Fibroblast of the conjunctiva (primary cell): ENCODE data around the gene DOCK3.
"Not testable (repeated sequence)": the region's sequence is repeated elsewhere in the genome, so short reads cannot be mapped to it uniquely, and the experiment has no call there.

Source experiments
- DNase-seq: peaks from one replicate; pipeline ENCODE4 v3.0.0-alpha.2; 2010; ENCODE audit warnings: low read depth

The DOCK3 gene

DNA sequence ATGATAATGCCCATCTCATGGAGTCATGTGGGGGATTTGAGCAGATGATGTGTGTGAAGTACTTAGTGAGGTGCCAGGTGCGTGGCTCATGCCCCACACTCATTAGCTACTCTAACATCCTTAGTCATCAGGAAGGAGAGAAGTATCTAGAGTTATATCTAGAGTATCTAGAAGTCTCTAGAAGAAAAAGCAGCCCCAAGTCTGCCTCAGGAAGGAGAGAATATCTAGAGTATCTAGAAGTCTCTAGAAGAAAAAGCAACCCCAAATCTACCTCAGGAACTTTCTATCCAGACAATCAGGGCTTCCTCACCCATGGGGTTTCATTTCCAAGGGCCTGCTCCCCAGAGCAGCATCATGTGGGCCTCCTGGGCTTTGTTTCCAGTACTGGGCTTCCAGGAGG lies 24.7 kb upstream of the DOCK3 start:
- DNase-seq = no peak

DNA sequence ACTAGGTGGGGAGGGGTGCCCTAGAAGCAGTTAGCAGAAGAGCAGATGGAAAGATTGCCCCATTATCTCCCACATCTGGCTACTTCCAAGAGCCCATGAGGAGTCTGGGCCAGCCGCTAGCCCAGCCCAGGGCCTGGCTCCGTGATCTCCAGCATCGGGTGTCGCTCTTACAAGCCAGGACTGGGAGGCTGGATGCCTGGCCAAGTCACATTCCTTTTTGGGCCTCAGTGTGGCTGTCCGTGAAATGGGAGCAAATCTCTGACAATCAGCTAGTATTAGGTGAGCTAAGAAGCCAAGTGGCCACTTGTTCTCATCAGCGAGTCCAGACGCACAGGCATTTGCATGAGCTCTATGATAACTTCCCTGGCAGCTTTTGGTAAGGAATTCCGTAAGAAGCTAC lies 23.3 kb upstream of the DOCK3 start:
- DNase-seq = no peak

DNA sequence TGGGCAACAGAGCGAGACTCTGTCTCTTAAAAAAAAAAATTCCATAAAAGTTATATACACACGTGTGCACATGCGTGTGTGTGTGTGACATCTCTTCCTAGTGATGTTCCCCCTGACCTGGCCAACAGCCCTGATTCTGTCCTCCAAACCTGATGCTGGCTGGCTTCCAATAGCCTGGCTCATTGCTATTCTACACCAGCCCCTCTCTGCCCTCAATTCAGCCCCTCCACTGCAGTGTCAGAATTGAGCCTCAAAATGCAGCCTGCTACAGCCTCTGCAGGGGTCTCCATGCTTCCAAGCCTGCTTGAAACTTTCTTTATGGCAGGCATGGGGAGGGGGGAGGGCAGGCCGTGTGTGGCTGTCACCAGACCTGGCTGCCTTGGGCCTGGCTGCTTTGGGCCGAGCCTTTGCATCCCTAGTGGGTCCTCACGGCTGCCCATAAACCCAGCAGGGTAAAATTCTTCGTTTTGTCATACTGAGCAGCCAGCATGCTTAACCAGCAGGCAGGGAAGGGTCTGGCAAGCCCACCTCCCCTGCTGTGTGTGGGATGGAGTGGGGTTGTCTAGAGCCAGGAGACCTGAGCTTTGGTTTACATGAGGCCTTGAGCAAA lies 22.7 kb upstream of the DOCK3 start:
- DNase-seq = no peak

DNA sequence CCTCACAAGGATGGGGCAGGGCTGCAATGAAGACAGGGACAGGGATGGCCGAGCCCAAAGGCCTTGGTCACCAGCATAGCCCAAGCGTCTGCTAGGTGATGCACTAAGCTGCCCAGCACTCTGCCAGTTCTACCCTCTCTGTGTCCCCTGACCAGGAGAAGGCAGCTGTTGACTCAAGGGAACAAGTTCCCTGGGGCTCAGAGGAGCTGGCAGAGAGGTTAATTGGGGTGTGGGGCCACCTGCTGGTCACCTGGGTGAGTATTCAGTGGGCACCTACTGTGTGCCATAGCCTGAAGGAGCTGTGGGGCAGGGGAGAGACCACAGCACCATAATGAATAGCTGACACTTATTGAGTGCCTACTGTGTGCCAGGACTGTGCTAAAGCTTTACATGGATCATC lies 22.0 kb upstream of the DOCK3 start:
- DNase-seq = no peak

DNA sequence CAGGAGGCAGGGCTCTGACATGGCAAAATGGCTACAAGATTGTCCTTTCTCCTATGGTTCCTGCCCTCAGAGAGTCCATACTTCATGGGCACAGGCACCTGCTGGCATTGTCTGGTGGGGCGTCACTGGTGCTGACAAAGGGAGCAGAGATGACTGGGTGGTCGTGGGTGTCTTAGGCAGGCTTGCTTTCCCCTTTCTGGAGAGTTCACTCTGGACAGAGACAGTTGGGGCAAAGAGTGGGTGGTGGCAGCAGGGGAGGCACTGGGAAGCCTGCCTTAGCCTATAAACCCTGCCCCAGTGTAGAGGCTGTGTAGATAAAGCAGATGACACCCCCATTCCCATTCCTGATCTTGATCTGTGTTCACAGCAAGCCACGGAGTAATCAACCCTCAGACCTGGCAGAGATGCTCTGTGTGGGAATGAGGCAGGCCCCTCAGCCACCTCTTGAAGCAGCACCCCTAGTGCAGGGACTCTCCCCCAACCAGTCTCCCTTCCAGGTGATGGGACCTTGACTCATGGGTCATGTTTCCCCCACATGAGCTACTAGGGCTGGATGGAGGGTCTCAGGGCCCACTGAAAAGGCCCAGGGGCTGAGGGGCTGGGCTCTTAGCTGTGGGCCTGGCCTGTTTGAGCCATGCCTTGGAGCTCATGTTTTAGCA lies 20.7 kb upstream of the DOCK3 start:
- no peak for DNase-seq

DNA sequence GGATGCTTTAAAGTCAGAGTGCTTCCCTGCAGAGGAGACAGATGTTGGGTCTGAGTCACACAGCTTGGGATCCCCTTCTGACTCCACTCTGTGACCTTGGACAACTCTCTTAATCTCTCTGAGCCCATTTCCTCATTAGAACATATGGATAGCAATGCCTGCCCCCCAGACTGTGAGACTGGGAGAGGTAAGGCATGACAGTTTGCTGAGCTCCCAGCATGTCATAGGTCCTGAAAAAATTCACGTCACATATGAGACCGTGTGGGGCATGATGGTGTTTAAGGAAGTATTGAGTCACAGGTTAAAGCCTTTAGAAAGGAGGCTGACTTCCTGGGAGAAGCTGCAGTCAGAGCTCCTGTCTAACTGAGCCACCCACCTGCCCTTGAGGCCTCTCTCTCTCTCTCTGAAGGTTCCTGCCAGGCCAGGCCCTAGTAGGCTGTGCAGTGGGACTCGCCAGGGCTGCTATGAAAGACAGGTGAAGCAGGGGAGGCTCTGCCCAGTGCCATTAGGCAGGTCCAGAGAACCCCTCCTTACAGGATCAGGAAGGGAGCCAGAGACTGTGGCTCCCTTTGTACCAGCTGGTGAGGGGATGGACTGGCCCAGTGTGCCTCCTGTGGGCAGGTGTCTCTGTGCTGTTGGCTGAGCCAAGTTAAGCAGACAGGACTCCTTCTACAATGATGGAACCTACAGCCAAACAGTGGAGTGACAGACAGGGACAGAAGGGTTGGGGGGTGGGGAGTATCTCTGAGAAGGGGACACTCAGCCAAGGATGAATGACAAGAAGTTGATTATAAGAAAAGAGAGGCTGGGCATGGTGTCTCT lies 19.5 kb upstream of the DOCK3 start:
- DNase-seq = no peak

DNA sequence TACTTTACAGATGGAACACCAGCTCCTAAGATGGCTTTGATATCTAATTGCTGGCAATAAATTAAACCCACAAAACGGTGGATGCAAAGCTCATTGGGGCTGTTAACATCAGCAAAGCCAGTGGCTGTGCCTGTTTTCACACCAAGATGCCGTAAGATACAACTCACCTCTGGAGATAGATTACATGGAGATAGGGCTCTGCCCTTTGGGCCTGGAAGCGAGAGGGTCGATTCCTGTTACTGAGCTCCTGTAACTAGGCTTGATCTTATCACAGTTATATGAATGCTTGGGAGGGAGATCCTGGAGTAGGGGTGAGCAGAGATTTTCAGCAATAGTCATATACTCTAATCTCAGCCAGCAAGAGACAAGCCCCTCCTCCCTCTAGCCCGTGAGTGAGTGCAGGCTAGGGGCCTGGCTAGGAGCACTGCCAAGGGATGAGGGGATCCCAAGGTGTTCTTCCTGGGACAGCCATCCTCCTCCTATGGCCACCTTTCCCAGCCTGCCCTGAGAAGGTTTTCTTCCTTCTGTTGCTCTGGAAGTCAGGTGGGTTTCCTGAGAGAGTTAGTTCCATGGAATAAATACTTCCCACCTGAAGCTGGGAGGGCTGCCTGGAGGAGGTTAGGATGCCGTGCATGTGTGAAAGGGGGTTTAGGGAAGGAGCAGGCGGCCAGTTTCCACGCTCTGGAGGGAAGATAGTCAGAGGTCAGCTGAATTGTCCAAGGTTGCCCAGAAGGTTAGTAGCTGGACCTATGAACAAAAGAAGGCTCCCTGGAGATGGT lies 18.1 kb upstream of the DOCK3 start:
- DNase-seq = no peak

DNA sequence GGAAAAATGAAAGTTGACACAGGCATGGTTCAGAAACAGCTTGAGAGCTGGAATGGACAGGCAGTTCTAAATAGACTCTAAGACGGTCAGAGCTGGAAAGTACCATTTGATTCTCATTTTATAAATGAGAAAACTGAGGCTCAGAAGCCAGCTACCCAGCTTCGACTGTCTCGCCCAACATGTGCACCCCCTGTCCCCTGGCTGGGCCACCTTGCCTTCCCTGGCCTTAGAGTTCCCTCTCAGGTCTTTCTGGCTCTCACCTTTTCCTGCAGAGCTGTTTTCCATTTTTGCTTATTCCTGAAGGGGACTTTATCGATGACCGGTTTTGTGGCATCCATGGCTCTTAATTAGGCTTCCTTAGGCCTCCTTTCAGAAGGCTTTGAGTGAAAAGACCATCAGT lies 17.3 kb upstream of the DOCK3 start:
- DNase-seq = no peak

DNA sequence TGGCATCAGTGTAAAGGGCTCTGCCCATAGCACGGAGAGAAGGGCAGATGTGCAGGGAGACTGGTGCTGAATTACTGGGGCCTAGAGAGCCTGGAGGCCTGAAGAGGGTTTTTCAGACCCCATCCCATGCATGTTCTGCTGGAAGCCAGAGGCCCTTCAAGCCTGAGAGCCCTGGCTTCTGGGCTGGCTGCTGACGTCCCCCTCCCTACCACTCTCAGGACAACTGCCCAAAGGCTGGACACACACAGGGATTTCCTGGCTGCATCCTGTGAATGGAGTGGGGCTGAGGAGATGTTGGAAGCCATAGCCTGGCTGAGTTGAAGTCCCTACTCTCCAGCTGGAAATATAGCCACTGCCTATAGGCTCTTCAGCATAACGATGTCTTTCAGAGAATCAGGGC lies 16.9 kb upstream of the DOCK3 start:
- DNase-seq = no peak

DNA sequence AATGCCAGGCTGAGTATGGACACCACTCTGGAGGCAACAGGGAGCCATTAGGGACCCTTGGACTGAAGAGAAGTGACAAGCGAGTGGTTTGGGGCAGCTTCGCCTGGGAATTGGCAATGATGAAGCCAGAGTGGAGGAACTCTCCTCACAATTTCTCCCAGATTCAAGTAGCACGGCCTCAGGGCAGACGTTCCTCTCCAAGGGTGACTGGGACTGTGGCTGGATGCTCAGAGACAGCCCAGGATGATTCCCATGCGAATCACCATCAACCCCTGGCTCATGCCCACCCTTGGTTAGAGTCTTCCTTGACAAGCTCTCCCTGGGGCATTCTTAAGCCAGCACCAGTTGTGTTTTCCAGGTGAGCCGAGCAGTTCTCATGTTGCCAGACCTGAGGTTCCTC lies 16.3 kb upstream of the DOCK3 start:
- DNase-seq = no peak

DNA sequence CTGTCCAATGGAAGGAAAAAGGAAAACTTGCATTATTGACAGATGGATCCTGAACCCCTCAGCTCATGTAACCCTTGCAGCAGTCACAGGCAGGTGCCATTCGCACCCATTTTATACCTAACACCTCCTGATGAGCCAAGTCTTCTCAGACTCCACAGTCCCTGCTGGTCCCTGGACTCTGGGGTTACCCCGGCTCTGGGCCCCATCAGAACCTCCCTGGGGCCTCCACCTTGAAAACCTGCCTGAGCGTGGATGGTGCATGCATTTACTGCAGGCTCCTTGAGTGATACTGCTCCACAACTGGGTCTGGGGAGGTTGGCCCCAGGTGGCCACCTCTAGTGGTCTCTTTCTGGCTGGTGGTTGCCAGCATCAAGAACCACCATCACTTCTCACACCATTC lies 15.9 kb upstream of the DOCK3 start:
- no peak for DNase-seq

DNA sequence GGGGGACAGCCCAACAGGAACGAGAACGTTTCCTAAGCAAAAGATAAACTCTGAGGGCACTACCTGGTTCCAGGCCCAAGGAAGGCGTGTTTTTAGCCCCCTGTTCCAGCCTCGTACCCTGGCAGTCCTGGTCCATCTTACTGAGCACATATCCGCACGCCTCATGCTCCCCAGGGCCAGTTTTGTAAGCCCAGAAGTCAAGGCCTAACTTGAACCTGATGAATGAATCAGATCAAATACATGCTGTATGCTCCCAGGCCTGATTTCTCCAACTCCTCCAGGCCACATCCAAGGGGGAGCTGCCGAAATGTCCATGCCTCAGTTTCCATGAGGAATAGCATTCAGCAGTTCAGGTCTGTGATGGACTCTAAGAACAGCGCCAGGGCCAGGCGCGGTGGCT lies 14.3 kb upstream of the DOCK3 start:
- no peak for DNase-seq

DNA sequence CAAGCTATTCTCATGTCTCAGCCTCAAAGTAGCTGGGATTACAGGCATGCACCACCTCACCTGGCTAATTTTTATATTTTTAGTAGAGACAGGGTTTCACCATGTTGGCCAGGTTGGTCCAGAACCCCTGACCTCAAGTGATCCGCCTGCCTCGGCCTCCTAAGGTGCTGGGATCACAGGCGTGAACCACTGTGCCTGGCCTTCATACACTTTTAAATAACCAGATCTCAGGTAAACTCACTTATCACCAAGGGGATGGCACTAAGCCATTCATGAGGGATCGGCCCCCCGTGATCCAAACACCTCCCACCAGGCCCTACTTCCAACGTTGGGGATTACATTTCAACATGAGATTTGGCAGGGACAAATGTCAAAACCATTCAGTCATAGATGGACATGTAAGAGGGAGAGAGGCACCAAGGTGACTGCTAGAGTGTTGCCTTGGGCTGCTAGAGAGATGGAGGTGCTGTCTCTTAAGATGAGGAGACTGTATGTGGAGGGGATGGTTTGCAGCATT lies 13.3 kb upstream of the DOCK3 start:
- DNase-seq = no peak

DNA sequence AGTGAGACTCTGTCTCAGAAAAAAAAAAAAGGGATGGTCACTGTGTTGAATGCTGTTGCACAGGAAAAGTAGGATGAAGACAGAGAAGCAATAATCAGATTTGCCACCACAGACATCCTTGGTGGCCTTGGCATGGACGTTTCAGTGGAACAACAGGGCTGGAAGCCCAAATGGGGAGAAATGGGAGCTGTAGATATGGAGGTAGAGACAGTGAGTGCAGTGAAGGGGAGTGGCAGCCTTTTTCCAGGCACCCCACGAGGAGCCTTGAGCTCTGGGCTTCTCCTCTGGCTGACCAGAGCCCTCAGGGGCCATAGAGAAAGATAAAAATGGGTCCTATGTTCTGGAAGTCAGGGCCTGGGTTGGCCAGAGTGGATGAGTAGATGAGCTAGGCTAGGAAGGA lies 12.3 kb upstream of the DOCK3 start:
- DNase-seq = no peak

DNA sequence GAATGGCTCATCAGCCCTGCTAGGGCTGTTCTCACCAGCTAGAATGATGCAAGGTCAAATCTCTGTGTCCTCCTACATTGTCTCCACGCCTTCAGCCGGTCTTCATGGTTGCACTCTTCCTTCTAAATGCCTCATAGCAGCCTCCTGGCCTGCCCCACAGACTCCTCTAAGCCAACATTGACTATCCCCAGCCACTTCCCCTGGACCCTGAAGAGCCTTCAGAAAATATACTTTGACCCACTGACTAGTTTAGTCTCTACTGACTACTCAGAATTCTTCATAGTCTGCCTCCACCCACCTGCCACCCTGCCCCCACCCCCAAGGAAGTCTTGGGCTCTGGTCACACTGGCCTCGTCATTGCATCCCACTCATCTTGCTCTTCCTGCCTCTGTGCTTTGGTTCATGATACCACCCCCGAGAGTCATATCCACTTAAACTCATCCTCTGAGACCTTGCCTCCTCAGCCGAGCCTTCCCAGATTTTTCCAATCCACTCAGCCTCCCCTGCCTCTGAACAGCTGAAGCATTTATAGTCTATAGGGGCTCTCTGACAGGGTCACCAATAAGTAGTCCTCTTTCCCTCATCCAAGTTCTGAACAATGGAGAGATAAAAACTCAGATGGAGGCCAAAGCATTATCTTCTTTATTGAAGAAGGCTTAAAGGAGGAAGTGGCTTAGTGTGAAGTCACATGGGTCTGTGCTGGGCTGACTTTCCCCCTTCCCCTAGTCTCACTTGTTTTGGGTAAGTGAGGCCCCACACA lies 9.5 kb upstream of the DOCK3 start:
- no peak for DNase-seq

DNA sequence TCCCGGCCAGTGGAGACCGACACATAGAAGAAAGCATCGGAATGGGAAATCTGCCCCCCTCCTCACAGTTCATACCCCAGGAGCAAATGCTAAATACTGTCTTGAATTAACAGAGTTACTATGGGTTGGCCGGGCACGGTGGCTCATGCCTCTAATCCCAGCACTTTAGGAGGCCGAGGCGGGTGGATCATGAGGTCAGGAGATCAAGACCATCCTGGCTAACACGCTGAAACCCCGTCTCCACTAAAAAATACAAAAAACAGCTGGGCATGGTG lies 8.9 kb upstream of the DOCK3 start:
- not testable (repeated sequence) for DNase-seq

DNA sequence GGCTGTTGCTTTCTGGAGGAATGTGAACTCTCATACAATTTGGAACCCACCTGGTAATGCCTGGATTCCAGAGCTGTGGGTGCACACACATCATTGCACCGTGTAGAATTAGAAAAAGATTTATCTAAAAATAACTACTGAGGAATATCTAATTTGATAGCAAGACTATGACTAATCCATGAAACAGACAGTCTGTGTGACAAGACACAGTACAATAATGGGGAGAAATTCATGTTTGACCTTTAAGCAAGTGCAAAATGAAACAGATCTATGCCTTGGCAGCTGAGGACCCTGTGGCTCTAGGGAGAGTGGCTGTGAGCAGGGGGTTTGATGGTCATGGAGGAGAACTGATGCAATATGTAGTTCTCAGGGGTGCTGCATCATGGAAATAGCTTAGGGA lies 7.9 kb upstream of the DOCK3 start:
- DNase-seq = no peak

DNA sequence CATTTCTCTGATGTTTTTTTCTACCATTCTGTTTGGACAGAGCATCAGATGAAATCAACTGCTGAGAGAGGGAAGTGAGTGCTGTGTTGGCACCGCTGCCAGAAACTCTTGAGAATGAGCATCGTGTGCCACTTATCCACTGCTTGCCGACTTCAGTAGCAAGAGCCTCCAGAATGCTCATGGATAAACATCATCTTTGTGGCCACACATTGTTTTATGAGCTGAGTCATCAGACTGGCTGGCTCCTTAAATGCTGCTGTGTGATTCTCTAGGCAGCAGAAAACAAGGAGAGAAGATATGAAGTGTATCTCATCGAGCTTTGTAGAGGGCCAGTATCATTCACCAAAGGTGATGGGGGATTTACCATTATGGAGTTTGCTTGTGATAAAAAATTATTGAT lies 3.4 kb upstream of the DOCK3 start:
- no peak for DNase-seq

DNA sequence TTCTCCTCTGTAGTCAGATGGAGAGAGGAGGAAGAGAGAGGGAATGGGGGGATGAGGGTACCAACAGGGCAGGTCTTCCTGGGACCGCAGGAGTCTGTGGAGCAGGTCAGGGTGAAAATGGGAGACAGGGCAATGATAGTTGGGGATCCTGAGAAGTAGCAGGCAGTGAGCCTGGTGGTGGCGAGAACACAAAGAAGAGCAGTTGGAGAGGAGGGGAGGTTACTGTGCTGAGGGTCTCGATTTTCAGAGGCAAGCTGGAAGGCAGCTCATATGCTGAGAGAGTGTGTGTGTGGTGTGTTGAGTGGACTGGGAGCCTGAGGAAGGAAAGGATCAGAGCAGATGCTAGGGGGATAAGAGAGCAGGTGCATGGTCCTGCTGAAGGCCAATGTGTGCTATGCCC lies 2.1 kb upstream of the DOCK3 start:
- DNase-seq = no peak

DNA sequence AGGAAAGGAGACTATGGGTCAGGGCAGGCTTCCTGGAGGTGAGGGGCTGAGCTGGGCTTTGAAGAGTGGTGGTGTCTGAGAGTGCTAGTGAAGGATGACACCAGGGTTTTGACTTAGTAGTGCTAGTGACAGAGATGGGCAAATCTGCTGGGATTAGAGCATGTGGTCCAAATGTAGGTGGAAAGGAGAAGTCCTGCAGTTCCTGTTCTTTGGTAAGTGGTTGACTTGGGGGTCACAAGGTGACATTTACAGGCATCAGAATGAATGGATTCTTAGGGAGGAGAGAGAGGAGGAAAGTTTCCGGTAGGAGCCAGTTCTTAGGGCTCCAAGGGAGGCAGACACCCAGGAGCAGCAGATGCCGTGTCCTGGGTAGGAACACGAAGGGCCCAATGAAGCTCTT lies 796 bp upstream of the DOCK3 start:
- no peak for DNase-seq

DNA sequence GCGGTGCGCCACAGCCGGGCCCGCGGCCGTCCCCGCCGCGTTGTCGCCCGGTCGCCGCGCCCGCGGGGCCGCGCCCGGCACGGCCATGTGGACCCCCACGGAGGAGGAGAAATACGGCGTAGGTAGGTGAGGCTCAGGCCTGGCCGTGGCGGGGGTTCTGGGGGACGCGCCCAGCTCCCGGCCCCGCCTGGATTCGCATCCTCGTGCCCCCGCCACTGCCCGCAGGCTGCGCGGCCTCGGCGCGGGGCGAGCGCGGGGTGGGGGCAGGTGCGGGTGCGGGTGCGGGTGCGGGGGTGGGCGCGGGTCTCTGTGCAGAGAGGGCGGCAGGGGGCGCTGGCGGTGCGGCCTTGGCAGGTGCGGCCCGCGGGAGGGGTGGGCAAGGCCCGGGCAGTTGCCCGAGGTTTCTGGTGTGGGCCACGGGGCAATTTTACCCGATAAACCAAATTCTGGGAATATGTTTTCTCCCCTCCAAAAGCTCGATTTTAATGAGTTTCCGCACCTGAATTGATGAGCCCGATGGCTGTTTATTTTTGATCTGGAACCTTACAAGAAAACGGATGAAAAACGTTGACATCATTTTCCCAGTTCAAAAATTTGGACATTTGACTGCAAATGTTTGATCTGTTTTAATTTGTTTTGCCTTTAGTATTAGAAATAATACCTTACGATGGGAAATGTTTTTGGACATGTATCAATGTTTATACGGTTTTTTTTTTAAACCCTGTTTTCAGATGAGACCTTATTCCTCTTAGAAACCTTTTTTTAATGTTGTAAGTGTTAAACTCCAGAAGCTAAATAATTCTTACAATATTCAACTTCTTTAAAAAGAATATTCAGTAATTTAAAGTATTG lies 678 bp downstream of the DOCK3 start:
- no peak for DNase-seq
